Measurements from ENCODE around the gene TMTC2. TPM values are rescaled to one million over a fixed set of nuclear protein-coding genes. Genes with fewer than 3 reads are reported as not detected.

TMTC2 gene
- total RNA-seq, 1 donor from 2014 or later = 3.4 TPM

GRCh38 chr12:83027021-83027723 lies 340.5 kb downstream of the TMTC2 start:
- no peak for TF ChIP-seq CTCF (IDR thresholded peaks at IDR 0.05; ENCODE audit: borderline replicate concordance)
- H3K36me3 ChIP-seq = no peaks in the 10 kb centered on the region
- H3K9me3 ChIP-seq (replicated peaks) = no peaks in the 10 kb centered on the region
- no peak overlapping the region for H3K27ac ChIP-seq (replicated peaks)
- H3K4me3 ChIP-seq = no peak overlapping the region
- DNase-seq = no peak
- intact Hi-C loops (cut with micrococcal nuclease) = no loop called here
- no peaks in the 10 kb centered on the region for H3K27me3 ChIP-seq (ENCODE audit: low read depth)
- no peaks in the 10 kb centered on the region for H3K4me1 ChIP-seq

- no peak overlapping the region for H3K27ac ChIP-seq (replicated peaks)
- H3K4me3 ChIP-seq = no peak overlapping the region
- intact Hi-C loops (cut with micrococcal nuclease) = no loop called here
- H3K27me3 ChIP-seq (ENCODE audit: low read depth) = no peaks in the 10 kb centered on the region
- TF ChIP-seq CTCF (IDR thresholded peaks at IDR 0.05; ENCODE audit: borderline replicate concordance) = no peak
- no peaks in the 10 kb centered on the region for H3K4me1 ChIP-seq
- no peak for DNase-seq
- no peaks in the 10 kb centered on the region for H3K36me3 ChIP-seq
- no peaks in the 10 kb centered on the region for H3K9me3 ChIP-seq (replicated peaks)
Measured at GRCh38 chr12:83031196-83031595, 344.5 kb downstream of the TMTC2 start.

GRCh38 chr12:83036847-83037246 lies 350.1 kb downstream of the TMTC2 start:
- no peak for TF ChIP-seq CTCF (IDR thresholded peaks at IDR 0.05; ENCODE audit: borderline replicate concordance)

GRCh38 chr12:83039413-83039812 lies 352.7 kb downstream of the TMTC2 start:
- Histone ChIP-seq H3K4me1 (no peaks in the 10 kb centered on the region), H3K4me3 (no peak overlapping the region), H3K36me3 (no peaks in the 10 kb centered on the region), H3K27me3 (ENCODE audit: low read depth) (no peaks in the 10 kb centered on the region), H3K9me3 (replicated peaks) (no peaks in the 10 kb centered on the region), H3K27ac (replicated peaks) (no peak overlapping the region)
- intact Hi-C loops (cut with micrococcal nuclease) = no loop called here
- no peak for DNase-seq
- TF ChIP-seq CTCF (IDR thresholded peaks at IDR 0.05; ENCODE audit: borderline replicate concordance) = no peak

More at GRCh38 chr12:83036847-83037246, 350.1 kb downstream of the TMTC2 start:
- H3K4me1 ChIP-seq = no peaks in the 10 kb centered on the region
- H3K27ac ChIP-seq (replicated peaks) = no peak overlapping the region
- no peaks in the 10 kb centered on the region for H3K36me3 ChIP-seq
- intact Hi-C loops (cut with micrococcal nuclease) = no loop called here
- H3K4me3 ChIP-seq = no peak overlapping the region
- no peaks in the 10 kb centered on the region for H3K27me3 ChIP-seq (ENCODE audit: low read depth)
- no peak for DNase-seq
- H3K9me3 ChIP-seq (replicated peaks) = no peaks in the 10 kb centered on the region

- no peak for TF ChIP-seq CTCF (IDR thresholded peaks at IDR 0.05; ENCODE audit: borderline replicate concordance)
- DNase-seq = no peak
- no peaks in the 10 kb centered on the region for H3K9me3 ChIP-seq (replicated peaks)
- intact Hi-C loops (cut with micrococcal nuclease) = no loop called here
- H3K27ac ChIP-seq (replicated peaks) = no peak overlapping the region
- no peak overlapping the region for H3K4me3 ChIP-seq
- H3K36me3 ChIP-seq = no peaks in the 10 kb centered on the region
- no peaks in the 10 kb centered on the region for H3K27me3 ChIP-seq (ENCODE audit: low read depth)
- H3K4me1 ChIP-seq = no peaks in the 10 kb centered on the region
Measured at GRCh38 chr12:83040339-83040738, 353.6 kb downstream of the TMTC2 start.

All from left ventricle myocardium inferior (tissue), 1 donor.